Measurements from ENCODE around the gene PMEPA1. TPM values are rescaled to one million over a fixed set of nuclear protein-coding genes. Genes with fewer than 3 reads are reported as not detected.

Gene PMEPA1
- total RNA-seq, 4 donors from 2014 or later = 10.4 to 37.8 (median 17.4) TPM

DNA sequence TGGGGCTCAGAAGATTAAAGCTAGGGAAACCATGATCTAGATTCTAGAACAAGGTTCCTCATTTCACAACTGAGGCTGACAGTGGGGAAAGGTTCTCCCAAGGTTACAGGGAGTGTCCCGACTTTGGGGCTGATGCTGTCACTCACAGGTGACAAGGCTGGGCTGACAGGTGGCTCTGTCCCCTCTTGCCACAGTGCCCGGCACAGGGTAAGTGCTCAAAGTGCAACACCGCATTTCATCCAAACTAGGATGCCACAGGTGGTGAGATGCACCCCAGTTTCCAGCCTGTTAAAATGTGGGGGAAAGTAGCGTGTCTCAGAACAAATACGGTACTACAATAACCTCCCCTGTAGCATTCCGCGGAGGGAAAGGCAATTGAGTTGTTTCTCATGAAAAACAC lies 97.4 kb downstream of the PMEPA1 start:
- intact Hi-C loops (cut with DNase I) = no loop called here
- Histone ChIP-seq H3K9me3 (no peaks in the 10 kb centered on the region), H3K27ac (replicated peaks in 1 of 4) (no peak overlapping the region), H3K27me3 (peaks cover 0 to 55% (median 0%) of the 10 kb centered on the region in 4 donors), H3K4me3 (no peak overlapping the region), H3K36me3 (no peaks in the 10 kb centered on the region), H3K4me1 (no peaks in the 10 kb centered on the region)
- WGBS = 79% methylated on average over 7 of the region's 7 CpGs
- TF ChIP-seq EP300 (IDR thresholded peaks at IDR 0.05) (no peak), POLR2A (IDR thresholded peaks at IDR 0.05; ENCODE audit: low read depth) (no peak)
- DNase-seq (ENCODE audit: extremely low spot score) = no peak

DNA sequence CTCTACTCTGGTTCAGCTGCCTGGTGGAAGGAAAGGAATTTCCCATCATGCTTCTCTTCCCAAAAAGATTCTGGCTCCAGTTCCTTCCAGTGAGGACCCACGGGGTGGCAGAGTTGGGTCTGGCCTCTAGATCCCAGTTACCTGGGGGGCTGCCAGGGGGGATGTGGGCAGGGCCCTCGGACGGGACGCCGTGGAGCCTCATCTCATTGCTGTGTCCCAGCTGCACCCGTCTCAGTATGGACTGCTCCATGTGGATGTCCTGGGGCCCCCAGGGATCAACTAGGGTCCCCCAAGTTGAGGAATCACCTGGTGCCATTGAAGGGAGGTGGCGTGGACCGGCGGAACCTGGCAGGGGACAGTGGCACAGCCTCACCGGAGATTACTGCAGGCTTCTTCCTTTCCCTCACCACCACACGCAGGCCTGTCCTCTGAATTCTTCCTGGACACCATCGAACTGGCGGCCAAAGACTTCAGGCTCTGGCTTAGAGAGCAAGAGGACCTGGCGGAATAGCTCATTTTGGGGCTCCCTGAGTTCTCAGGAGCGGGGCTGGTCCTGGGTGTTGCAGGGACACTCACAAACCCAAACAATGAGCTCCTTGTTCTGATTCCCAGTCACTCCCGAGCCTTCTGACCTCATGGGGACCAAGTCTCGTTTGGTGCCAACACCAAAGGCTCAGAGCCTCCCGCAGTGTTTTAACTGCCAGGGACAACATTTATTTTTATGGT lies 98.1 kb downstream of the PMEPA1 start:
- Histone ChIP-seq H3K4me1 (no peaks in the 10 kb centered on the region), H3K27ac (replicated peaks in 1 of 4) (no peak overlapping the region), H3K27me3 (peaks cover 0 to 49% (median 0%) of the 10 kb centered on the region in 4 donors), H3K4me3 (no peak overlapping the region), H3K9me3 (no peaks in the 10 kb centered on the region), H3K36me3 (no peaks in the 10 kb centered on the region)
- TF ChIP-seq EP300 (IDR thresholded peaks at IDR 0.05) = no peak
- TF ChIP-seq, protein P1, sequence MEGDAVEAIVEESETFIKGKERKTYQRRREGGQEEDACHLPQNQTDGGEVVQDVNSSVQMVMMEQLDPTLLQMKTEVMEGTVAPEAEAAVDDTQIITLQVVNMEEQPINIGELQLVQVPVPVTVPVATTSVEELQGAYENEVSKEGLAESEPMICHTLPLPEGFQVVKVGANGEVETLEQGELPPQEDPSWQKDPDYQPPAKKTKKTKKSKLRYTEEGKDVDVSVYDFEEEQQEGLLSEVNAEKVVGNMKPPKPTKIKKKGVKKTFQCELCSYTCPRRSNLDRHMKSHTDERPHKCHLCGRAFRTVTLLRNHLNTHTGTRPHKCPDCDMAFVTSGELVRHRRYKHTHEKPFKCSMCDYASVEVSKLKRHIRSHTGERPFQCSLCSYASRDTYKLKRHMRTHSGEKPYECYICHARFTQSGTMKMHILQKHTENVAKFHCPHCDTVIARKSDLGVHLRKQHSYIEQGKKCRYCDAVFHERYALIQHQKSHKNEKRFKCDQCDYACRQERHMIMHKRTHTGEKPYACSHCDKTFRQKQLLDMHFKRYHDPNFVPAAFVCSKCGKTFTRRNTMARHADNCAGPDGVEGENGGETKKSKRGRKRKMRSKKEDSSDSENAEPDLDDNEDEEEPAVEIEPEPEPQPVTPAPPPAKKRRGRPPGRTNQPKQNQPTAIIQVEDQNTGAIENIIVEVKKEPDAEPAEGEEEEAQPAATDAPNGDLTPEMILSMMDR (IDR thresholded peaks at IDR 0.05) = no peak
- TF ChIP-seq POLR2AphosphoS5 (IDR thresholded peaks at IDR 0.05) = no peak
- TF ChIP-seq POLR2A (IDR thresholded peaks at IDR 0.05; ENCODE audit: low read depth) = no peak
- 81% methylated on average over 14 of the region's 18 CpGs for WGBS
- intact Hi-C loops (cut with DNase I) = no loop called here
- DNase-seq (ENCODE audit: extremely low spot score) = no peak

DNA sequence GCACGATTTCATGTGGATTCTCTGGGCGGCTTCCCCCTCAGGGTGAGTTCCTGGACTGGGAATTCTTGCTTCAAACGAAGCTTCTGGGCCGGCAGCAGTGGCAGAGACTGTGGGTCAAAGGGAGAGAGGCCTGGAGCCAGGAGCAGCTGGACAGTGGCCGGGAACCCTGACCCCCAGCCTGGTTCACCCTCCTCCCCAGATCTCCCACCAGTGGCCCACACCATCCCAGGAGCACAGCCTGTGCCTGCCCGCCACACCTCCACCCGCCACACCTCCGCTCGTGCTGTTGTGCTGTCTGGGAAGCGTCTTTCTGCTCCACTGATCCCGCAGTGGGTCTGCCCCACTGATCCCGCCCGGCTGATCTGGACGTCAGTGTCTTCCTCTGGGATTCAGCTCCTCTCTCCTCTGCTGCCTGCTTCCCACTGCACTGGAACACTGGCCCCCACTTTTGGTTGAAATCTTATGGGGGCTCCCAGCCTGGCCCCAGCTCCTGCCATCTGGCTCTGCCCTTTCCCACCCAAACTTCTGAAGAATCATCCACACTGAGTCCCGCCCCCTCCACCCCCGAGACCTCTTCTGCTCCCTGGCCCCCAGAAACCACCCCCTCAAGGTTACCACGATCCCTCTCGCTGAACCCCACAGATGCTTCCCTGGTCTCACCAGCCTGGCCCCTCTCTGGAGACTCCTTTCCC lies 99.4 kb downstream of the PMEPA1 start:
- TF ChIP-seq EP300 (IDR thresholded peaks at IDR 0.05) (no peak), POLR2A (IDR thresholded peaks at IDR 0.05; ENCODE audit: low read depth) (no peak)
- TF ChIP-seq, protein P1 (IDR thresholded peaks at IDR 0.05) = no peak
- Histone ChIP-seq H3K4me1 (no peaks in the 10 kb centered on the region), H3K27ac (replicated peaks in 1 of 4) (no peak overlapping the region), H3K36me3 (no peaks in the 10 kb centered on the region), H3K9me3 (no peaks in the 10 kb centered on the region), H3K4me3 (no peak overlapping the region), H3K27me3 (peaks cover 0 to 43% (median 0%) of the 10 kb centered on the region in 4 donors)
- intact Hi-C loops (cut with DNase I) = no loop called here
- 86% methylated on average over 18 of the region's 18 CpGs for WGBS
- DNase-seq (ENCODE audit: extremely low spot score) = no peak

DNA sequence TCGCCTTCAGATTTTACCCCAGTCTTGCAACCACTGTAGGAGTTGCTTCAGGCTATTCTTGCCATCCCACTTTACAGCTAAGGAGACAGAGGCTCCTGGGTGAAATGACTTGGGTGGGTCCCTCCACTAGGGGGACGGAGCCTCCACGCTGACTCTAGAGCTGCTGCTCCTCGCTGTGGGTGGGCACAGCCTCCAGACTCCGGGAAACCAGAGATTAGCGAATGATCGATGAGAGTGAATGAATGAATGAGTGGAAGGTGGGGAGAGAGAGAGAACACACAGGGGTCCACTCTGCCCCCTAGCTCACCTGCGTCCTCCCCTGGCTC lies 100.0 kb downstream of the PMEPA1 start:
- no peak for DNase-seq (ENCODE audit: extremely low spot score)

More for the DNA sequence above, 100.0 kb downstream of the PMEPA1 start:
- 90% methylated on average over 8 of the region's 8 CpGs for WGBS
- Histone ChIP-seq H3K36me3 (no peaks in the 10 kb centered on the region), H3K4me3 (no peak overlapping the region), H3K27me3 (peaks cover 0 to 40% (median 0%) of the 10 kb centered on the region in 4 donors), H3K27ac (replicated peaks in 1 of 4) (no peak overlapping the region), H3K9me3 (no peaks in the 10 kb centered on the region), H3K4me1 (no peaks in the 10 kb centered on the region)
- no peak for TF ChIP-seq EP300 (IDR thresholded peaks at IDR 0.05)
- no peak for TF ChIP-seq POLR2AphosphoS5 (IDR thresholded peaks at IDR 0.05)
- TF ChIP-seq POLR2A (IDR thresholded peaks at IDR 0.05; ENCODE audit: low read depth) = no peak
- TF ChIP-seq, protein P1 (IDR thresholded peaks at IDR 0.05) = no peak
- intact Hi-C loops (cut with DNase I) = no loop called here
